RPMI8226 (cell line): Measurements from ENCODE around the gene IMP4.
"Not testable (repeated sequence)": the region's sequence is repeated elsewhere in the genome, so short reads cannot be mapped to it uniquely, and the experiment has no call there.

Experiments used
- DNase-seq: peaks from one replicate; pipeline ENCODE4 v3.0.0-alpha.2; 2015

Gene IMP4, protein sequence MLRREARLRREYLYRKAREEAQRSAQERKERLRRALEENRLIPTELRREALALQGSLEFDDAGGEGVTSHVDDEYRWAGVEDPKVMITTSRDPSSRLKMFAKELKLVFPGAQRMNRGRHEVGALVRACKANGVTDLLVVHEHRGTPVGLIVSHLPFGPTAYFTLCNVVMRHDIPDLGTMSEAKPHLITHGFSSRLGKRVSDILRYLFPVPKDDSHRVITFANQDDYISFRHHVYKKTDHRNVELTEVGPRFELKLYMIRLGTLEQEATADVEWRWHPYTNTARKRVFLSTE

DNA sequence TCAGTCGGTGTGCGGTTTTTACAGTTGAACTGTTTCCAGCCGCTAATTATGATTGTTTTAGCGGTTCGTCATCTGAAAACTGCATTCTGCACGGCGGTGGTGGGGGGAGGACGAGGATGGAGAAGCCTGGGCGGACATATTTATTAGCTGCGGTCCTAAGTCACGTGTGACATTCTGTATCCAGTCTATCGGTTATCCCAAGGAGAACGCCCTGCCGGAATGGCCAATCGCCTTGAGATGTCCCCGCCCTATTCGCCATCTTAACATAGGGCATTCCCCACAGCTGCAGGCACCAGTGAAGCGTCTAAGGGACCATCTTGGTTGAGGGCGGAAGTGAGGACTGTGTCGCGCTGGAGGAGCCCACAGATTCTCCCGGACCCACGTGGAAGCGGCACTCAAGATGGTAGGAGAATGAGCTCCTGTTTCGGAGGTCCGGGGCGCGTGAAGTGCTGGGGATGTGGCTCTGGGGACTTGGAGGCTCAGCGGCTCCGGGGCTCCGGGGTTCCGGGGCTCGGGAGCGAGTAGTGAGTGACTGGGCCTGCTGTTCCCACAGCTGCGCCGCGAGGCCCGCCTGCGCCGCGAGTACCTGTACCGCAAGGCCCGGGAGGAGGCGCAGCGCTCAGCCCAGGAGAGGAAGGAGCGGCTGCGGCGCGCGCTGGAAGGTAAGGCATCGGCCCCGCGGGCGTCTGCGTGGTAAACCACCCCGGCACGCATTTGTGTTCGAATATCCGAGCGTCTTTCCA, at the start of gene IMP4:
IMP4 (plus strand) TSS at position 365 of the 743 bp plus-strand sequence; CDS start at position 401, 36 bp downstream.
- DNase-seq = peak; percentile 99

DNA sequence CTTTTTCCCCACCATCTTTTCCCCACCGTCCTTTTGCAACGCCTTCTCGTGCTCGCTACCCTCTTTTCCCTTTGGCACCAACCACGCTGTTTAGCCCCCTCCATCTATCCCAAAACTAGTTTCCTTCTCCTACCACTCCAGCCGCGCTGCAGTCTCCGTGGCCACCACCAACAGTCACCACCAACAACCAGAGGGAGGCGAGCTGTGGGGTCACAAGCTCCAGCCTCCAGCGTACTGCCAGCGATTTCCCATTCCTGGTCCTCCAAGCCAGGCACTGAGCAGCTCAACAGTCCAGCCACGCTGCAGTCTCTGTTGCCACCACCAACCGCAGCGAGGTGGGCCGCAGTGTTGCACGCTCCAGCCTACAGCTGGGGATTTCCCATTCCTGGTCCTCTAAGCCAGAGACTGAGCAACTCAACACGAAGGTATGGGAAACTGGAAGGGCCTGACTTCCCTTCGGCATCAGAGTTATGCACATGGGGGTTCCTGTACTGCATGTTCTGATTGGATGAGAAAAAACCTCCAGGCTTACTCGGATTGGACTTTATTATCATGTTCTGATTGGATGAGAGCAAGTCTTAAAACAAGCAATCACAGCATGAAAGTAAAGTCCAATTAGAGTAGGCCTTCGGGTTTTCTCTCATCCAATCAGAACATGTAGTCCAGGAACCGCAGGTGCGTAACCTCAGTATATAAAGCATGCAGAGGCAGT, 42.3 kb upstream of the IMP4 start:
- DNase-seq = no peak

DNA sequence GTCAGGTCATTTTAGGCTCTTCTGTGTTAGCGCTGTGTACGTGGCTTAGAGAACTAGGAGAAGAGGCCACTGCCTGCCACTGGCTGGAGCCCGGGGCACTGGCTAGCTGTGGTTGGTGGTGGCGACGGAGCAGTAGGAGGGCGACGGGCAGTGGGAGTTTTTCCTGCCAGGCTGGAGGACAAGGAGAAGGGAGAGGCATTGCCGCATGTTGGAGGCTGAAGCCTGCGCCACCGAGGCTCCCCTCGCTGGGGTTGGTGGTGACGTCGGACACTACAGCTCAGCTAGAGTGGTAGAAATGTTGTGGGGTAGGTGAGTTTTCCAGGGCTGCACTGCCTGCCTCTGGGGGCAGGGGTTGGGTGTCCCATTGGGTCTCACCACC, 41.7 kb upstream of the IMP4 start:
- no peak for DNase-seq

DNA sequence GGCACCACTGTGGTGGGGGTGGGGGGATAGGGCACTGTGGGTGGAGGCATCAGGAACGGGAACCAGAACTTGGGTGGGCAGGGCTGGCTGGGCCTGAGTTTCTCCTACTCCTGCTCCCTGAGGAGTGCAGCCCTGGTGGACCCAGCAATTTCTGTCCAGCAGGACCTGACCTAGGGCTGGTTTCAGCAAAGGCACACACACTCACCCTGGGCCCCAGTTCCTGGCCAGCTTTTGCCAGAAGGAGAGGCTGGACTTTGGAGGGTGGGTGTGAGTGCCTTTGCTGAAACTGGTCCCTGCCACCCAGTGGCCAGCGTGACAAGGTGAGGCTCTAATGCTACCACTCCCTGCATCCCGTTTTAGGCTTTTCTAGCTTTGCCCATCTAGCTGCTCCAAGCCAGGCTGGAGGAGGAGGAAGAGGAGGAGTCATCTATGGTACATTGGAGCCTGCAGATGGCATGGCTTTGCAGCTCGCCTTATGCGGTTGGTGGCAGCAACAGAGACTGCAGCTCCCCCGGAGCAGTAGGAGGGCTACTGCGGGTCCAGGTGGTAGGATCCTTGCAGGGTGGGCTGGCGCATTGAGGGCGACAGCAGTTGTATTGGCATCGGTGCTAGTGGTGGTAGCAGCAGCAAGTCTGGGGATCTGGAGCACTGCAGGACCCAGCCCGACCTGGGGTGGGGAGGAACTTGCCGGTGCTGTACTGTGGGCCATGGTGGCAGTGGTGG, 40.4 kb upstream of the IMP4 start:
- no peak for DNase-seq

DNA sequence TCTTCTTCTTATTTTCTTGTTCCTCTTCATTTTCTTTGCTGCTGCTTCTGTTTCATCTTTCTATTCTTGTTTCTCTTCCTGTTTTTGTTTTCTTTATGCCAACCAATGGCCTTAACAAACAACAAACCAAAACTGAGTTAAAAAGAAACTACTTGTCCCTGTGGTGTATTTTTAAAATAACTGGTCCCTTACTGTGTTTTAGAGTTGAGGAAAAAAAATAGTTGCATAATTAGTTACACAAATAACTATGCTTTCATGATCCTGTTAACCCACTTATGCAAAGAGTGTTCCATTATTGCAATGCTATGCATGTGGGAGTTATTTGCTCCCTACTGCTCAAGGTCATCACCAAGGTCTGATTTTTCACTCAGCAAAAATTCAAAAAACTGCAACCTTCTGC, 39.5 kb upstream of the IMP4 start:
- DNase-seq = no peak

DNA sequence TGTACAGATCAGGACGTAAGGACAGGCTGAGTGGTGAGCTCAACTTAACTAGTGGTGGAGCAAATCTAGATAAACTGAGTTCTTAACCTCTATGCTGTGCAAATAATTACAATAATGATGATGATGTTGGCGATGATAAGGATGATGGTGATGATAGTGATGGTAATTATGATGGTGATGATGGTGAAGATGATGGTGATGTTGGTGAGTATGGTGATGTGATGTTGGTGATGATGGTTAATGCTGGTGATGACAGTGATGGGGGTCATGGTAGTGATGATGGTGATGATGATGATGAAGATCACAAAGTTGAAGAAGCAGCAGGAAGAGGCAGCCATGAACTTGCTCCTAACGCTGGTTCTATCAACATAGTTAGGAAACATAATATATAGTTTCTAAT, 38.0 kb upstream of the IMP4 start:
- DNase-seq = no peak

DNA sequence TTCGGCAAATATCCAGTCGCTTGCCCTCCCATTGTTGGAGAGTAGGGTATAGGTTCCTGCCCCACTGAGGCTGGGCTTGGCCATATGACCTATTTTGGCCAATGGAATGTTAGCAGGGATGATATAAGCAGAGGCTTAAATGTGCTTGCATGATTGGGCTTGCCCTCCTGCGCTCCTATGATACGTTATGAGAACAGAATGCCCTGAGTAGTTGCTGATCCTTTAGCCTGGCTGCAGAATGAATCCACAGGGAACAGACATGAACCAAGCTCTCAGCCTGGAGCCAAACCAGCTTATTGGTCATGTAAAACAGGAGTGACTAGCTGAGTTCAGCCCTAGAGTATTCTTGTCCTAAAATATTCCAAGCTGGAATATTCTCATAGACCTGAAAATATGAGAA, 34.8 kb upstream of the IMP4 start:
- no peak for DNase-seq

DNA sequence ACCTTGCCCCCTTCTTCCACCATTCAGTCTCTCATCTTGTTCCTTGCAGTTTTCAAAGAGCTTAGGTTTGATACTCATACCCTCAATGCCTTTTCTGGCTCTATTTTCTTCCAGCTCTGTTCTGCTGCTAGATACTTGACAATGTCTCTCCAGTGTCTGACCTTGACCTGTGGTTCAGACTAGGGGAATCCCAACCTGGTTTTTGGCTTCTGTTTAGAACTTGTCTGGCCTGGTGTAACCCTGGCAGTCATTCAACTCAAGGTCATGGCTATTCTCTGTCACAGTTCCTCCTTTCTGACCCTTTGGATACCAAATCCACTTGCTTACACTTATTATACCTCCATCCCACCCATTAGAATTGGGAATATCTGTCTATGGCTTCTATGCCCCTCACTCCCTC, 31.8 kb upstream of the IMP4 start:
- DNase-seq = no peak

DNA sequence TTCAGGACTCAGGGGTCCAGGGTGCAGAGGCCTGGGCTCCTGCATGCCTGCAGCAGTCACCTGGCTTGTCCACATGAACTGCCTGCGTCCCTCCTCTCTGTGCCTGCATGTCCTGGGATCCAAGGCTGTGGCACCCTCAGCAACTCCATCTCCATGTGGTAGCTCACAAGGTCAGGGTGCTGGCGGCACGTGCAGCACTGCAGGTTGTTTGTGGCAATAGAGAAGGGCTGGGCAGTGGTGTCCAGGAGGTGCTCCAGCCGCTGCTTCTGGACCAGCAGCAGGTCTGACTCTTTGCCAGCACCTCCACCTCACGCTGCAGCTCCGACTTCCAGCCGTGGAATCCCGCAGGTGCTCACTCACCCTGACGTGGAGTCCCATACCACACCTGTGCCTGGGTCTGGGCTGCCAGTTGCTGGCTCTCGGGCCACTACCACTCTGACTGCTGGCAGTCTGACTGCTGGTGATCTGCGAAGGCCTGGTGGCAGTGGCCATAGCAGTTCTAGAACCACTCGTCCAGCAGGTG, 28.8 kb upstream of the IMP4 start:
- no peak for DNase-seq

DNA sequence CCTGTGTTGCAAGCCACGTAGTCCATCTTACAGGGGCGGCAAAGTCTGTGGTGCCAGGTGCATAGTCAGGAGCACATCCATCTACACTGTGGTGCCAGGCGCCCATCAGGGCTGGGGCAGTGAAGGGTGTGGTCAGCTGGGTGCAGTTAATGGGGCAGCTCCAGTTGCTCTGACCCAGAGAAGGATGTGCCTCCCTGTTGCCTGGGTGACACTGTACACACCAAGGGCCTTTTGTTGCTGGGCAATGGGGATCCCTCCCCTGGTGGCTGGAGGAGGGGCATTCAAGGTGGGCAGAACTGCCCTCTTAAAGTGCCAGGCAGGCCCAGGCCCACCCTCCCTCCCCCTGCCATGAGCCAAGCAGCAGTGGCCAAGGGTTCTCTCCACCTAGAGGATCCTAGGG, 28.3 kb upstream of the IMP4 start:
- no peak for DNase-seq

DNA sequence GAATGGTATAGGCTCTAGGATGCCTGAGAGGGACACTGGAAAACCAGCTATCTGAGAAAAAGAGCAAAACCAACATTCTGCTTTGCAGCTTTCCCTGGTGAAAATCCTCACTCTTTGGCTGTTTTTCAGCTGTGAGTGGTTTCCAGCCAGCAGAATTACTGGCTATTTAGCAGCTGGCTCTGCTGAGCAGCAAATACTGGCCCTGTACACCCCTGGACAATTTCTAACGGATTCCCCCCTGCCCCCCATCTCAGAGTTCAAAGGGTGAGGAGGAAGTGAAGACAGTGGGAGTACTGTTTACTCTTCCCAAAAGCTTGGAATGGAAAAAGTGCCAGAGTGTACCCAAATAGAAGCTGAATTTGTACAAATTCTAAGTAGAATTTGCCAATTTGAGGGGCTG, 26.1 kb upstream of the IMP4 start:
- DNase-seq = no peak

DNA sequence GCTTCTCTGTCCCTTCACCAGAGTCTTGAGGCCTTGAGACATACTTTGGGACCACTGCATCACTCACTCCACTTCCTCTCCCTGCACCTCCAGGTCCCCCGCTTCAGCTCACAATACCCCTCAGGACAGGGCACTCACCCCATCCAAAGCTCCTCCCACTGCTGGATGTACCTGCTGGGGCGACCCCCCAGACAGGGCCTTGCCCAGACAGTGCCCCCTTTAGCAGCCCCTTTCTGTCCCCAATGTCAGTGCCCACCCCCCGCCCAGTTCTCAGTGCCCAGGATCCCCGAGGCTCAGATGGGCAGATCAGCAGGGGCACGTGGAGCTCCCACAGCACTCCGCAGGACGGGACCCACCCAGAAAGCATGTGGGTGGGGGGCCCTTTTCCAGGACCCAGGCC, 23.8 kb upstream of the IMP4 start:
- no peak for DNase-seq

DNA sequence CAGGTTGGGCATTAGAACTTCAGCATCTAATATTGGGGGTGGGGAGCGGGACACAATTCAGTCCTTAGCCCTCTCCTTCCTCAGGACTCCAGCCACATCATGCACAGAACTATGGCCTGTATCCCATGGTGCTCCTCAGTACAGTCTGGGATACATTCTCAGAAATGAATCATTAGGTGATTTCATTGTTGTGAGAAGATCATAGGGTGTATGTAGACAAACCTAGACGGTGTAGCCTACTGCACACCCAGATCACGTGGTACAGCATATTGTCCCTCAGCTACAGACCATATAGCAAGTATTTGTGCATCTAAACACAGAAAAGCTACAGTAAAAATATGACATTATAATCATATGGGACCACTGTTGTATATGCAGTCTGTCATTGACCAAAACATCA, 23.2 kb upstream of the IMP4 start:
- DNase-seq = no peak

DNA sequence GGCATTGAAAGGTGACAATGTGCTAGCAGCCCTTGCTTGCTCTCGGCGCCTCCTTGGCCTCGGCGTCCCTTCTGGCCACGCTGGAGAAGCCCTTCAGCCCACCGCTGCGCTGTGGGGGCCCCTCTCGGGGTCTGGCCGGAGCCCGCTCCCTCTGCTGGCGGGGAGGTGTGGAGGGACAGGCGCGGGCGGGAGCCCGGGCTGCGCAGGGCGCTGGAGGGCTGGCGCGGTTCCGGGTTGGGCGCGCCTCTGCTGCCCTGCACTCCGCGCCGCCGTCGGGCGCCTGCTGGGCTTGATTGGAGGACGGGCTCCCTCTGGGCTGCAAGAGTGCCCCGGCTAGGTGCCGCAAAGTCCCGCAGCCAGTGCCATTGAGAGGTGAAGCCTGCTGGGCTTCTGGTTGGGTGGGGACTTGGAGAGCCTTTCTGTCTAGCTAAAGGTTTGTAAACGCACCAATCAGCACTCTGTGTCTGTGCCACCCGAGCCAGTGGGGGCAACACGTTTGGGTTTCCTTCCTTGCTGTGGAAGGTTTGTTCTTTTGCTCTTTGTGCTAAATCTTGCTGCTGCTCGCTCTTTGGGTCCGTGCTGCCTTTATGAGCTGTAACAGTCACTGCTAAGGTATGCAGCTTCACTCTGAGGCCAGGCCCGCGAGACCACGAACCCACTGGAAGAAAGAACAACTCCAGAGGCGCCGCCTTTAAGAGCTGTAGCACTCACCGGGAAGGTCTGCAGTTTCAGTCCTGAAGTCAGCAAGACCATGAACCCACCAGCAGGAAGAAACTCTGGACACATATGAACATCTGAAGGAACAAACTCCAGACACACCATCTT, 14.8 kb upstream of the IMP4 start:
- DNase-seq = peak; percentile 16

DNA sequence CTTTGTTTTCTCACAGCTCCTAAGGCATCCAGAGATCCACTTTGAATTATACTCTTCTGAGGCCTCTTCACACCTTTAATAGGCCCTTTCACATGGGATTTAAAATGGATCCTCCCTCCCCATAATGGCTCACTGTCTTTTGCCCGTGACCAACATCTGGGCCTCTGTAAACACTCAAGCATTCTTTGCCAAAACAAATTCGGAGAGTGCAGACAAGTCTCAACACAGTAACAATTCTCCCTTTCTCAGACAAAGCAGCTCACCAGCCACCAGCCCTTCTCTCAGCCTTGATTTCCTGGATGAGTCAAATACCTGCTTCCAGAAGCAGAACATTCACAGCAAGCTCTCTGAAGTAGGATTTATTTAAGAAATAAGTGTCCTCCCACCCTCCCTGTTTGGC, 14.0 kb upstream of the IMP4 start:
- DNase-seq = no peak

DNA sequence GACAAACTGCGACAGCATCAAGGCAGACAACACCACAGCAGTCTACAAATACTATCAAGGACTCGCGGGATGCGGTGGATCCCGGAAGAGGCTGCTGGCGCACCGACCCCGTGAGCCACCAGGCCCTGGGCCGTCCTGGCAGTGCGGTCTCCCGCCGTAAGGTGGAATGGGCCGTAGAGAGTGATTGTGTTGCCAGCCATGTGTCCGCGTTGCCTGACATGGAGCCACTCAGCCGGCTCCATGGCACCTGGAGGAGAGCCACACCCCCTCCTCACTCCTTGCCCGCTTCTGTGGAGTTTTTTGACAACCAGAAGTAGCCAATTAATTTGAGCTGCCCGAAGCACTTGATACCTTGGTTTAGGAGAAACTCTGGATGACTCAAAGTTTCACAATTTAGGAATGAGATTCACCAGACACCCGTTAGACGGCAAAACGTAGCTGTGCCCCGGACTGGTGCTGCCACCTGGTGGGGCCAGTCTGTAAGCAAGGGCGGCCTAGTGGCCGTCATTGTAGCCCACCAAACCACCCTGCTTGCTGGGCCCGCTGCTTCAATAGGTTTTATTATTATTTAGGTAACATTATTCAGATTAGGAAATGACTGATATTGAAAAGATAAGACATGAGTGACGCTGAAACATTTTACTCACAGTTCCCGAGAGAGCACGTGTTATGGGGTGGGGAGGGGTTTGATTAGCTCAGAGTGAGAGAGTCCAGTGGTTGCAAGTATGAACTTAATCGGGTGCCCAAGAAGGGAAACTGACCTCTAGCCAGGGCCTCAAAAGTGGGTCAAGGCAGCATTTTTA, 10.2 kb upstream of the IMP4 start:
- DNase-seq = peak; percentile 72

DNA sequence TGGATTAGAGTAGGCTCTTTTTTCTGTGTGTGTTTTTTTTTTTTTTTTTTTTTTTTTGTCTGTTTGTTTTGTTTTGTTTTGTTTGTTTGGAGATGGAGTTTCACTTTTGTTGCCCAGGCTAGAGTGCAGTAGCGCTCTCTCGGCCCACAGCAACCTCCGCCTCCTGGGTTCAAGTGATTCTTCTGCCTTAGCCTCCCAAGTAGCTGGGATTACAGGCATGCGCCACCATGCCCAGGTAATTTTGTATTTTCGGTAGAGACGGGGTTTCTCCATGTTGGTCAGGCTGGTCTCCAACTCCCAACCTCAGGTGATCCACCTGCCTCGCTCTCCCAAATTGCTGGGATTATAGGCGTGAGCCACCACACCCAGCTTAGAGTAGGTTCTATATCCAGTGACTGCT, 9.4 kb upstream of the IMP4 start:
- DNase-seq = not testable (repeated sequence)

DNA sequence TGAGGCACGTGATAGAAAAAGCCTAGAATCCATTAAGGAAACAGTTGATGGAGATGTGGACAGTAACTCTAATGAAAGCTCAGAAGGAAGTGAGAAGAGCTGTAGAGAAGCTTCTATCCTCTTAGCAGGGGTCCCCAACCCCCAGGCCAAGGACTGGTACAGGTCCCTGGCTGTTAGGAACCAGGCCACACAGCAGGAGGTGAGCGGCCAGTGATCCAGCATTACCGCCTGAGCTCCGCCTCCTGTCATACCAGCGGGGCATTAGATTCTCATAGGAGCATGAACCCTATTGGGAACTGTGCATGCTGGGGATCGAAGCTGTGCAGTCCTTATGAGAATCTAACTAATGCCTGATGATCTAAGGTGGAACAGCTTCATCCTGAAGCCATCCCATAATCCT, 8.7 kb upstream of the IMP4 start:
- DNase-seq = no peak

DNA sequence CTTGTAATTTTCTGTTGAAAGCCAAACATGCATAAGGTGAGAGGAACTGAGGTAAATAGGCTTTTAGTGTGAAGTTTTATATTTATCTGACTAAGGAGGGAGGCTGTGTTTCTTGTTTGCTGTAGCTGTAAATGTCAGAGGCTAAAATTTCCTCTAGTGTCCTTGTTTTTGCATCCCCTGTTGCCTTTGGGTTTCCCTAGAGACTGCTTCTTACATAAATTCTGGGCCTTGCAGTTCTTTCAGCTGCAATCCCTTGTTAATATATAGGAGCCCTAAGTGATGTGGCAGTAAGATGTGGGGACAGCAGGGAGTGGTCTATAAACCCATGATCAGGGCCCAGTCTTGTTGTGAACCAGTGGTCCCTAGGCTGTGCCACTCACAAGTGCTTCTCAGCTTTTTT, 7.5 kb upstream of the IMP4 start:
- DNase-seq = no peak

DNA sequence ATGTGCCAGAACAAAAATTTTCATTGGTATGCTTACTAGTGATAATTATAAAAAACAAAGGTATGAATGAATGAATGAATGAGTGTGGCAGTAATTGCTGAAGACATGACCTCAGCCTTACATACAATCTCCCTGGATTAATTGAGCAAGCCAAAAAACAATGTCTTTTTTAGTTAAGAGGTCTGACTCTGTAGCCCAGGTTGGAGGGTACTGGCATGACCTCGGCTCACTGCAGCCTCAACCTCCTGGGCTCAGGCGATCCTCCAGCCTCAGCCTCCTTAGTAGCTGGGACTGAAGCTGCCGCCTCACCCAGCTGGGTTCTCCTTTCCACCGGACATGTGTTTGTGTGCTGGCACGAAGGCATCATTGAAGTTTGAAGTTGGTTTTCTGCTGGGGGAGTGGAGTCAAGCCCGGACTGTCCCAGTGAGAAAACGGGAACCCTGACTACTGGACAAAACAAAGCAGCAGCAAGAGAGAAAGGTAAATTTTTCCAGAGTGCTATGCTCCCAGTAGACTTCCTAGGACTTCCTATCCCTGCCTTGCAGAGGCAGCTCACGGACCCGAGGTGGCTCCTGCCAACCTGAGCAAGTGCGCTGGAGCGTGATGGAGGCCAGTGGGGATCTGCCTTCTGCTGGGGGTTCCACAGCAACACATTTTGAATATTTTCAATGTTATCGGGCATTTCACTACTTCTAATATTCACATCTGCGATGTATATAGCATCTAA, 6.4 kb upstream of the IMP4 start:
- DNase-seq = no peak
